Measurements from ENCODE around the gene GPRC5C. TPM values are rescaled to one million over a fixed set of nuclear protein-coding genes. Genes with fewer than 3 reads are reported as not detected.

Gene GPRC5C
- total and polyA plus RNA-seq, 2 of the 13 experiments (the other 11 are each of a cell fraction or from before 2014, with no cell fraction given), result 85.6 to 300 TPM

DNA sequence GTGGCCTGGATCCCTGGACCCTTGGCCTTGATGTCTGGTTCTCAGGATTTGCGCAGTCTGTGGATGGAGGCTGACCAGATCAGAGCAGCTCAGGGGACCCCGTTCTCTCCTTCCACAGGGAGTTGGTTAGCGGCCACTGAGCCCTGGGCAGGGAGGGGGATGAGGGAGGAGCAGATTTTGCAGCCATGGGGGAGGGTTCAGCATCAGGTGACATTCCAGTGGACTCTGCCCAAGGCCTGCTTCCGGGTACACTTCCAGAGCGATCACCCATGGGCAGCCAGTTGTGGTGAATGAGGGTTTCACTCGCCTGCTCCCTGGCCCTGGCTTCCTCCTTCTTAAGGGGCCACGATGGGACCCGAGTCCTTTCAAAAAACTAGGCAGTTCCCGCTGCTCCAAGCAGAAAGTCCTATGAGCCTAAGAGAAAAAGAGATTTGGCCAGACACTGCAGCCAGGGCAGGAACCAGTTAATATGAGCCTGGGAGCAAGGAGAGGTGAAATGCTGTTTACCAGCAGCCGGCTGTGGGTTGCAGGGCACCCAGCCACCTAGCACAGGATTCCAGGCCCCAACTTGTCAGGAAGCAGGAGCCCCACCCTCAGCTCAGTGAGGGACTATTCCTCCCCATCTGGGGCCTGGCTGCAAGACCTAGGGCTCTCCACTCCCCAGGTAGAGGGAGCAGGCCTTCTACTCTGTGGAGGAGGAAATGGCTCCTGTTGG lies 4.7 kb upstream of the GPRC5C start (continued):
- TF ChIP-seq MZF1 (CRISPR knock-in tag; IDR thresholded peaks at IDR 0.05; ENCODE audit: borderline replicate concordance), result no peak
- TF ChIP-seq ZNF331 (CRISPR knock-in tag; IDR thresholded peaks at IDR 0.05), result peak; percentile 86
- no peak for TF ChIP-seq TRIM24 (CRISPR knock-in tag; IDR thresholded peaks at IDR 0.05)
- peak; percentile 49 for TF ChIP-seq XRCC5 (optimal IDR thresholded peaks at IDR 0.05; ENCODE audit: low read length)
- TF ChIP-seq, protein P1, sequence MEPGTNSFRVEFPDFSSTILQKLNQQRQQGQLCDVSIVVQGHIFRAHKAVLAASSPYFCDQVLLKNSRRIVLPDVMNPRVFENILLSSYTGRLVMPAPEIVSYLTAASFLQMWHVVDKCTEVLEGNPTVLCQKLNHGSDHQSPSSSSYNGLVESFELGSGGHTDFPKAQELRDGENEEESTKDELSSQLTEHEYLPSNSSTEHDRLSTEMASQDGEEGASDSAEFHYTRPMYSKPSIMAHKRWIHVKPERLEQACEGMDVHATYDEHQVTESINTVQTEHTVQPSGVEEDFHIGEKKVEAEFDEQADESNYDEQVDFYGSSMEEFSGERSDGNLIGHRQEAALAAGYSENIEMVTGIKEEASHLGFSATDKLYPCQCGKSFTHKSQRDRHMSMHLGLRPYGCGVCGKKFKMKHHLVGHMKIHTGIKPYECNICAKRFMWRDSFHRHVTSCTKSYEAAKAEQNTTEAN (CRISPR knock-in tag; conservative IDR thresholded peaks at IDR 0.05), result peak; percentile 32; the same call in 1 of the 2 replicates
- TF ChIP-seq, protein P2, sequence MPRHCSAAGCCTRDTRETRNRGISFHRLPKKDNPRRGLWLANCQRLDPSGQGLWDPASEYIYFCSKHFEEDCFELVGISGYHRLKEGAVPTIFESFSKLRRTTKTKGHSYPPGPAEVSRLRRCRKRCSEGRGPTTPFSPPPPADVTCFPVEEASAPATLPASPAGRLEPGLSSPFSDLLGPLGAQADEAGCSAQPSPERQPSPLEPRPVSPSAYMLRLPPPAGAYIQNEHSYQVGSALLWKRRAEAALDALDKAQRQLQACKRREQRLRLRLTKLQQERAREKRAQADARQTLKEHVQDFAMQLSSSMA (CRISPR knock-in tag; IDR thresholded peaks at IDR 0.05), result no peak; the same call in 1 of the 2 replicates
- no peak for TF ChIP-seq SRSF9 (IDR thresholded peaks at IDR 0.05; ENCODE audit: borderline replicate concordance, insufficient read depth, low read depth, low read length, poor library complexity, severe bottlenecking)
- peak; percentile 65; the same call in 1 of the 2 replicates for TF ChIP-seq SAFB2 (CRISPR knock-in tag; IDR thresholded peaks at IDR 0.05; ENCODE audit: borderline replicate concordance, low read depth)
- TF ChIP-seq POLR2AphosphoS5 (IDR thresholded peaks at IDR 0.05; ENCODE audit: low read depth, low read length), result peak; percentile 98
- peak; percentile 80 for TF ChIP-seq TBX2 (CRISPR knock-in tag; IDR thresholded peaks at IDR 0.05; ENCODE audit: borderline replicate concordance)
- TF ChIP-seq ZNF792 (CRISPR knock-in tag; IDR thresholded peaks at IDR 0.05), result peak; percentile 62; the same call in 1 of the 2 replicates
- TF ChIP-seq ASH2L (IDR thresholded peaks at IDR 0.05; ENCODE audit: insufficient read length, low read depth, low read length), result peak; percentile 84
- TF ChIP-seq ZNF569 (CRISPR knock-in tag; IDR thresholded peaks at IDR 0.05; ENCODE audit: borderline replicate concordance), result peak; percentile 76; the same call in 1 of the 2 replicates
- TF ChIP-seq ZNF24 (IDR thresholded peaks at IDR 0.05), result no peak
- TF ChIP-seq ADNP (CRISPR knock-in tag; IDR thresholded peaks at IDR 0.05), result 0 out of 2 replicates have a peak, but pooled peaks have one; percentile 7
- TF ChIP-seq FOSL2 (CRISPR knock-in tag; IDR thresholded peaks at IDR 0.05), result peak; percentile 59
- peak; percentile 77 for TF ChIP-seq PRDM10 (CRISPR knock-in tag; IDR thresholded peaks at IDR 0.05; ENCODE audit: low read depth)
- TF ChIP-seq JUN (CRISPR knock-in tag; IDR thresholded peaks at IDR 0.05), result peak; percentile 28; the same call in 1 of the 2 replicates
- TF ChIP-seq SMAD9 (CRISPR knock-in tag; IDR thresholded peaks at IDR 0.05), result no peak; the same call in 1 of the 2 replicates
- no peak for TF ChIP-seq ZNF512 (CRISPR knock-in tag; IDR thresholded peaks at IDR 0.05)

Data from HepG2 (cell line).